Measurements from ENCODE around the gene TMEM186.

DNA sequence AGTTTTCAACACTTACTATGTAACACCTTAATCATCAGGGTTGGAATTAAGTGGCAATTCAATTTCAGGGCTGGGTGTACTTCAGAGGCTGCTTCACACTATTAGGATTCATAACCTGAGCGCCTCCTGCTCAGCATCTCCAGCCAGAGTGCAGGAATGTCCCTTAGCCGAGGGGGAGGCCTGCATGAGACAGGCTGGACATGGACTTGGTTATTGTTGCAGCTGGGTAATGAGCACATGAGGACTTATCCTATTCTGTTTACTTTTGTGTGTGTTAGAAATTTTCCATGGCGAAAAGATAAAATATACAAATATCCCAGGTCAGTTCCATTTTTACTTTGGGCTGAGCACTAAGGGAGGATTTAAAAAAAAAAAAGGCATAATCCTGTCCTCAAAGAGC, 10.6 kb upstream of the TMEM186 start:
- TF ChIP-seq, protein P1, sequence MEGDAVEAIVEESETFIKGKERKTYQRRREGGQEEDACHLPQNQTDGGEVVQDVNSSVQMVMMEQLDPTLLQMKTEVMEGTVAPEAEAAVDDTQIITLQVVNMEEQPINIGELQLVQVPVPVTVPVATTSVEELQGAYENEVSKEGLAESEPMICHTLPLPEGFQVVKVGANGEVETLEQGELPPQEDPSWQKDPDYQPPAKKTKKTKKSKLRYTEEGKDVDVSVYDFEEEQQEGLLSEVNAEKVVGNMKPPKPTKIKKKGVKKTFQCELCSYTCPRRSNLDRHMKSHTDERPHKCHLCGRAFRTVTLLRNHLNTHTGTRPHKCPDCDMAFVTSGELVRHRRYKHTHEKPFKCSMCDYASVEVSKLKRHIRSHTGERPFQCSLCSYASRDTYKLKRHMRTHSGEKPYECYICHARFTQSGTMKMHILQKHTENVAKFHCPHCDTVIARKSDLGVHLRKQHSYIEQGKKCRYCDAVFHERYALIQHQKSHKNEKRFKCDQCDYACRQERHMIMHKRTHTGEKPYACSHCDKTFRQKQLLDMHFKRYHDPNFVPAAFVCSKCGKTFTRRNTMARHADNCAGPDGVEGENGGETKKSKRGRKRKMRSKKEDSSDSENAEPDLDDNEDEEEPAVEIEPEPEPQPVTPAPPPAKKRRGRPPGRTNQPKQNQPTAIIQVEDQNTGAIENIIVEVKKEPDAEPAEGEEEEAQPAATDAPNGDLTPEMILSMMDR (IDR thresholded peaks at IDR 0.05), result no peak
- no peak for TF ChIP-seq POLR2A (IDR thresholded peaks at IDR 0.05)
